Mesodermal cell (in vitro differentiated cells): Measurements from ENCODE around the gene RTBDN.
"Not testable (repeated sequence)": the region's sequence is repeated elsewhere in the genome, so short reads cannot be mapped to it uniquely, and the experiment has no call there.

Experiments used
- H3K27ac ChIP-seq: 2 replicates; pipeline ENCODE4 v1.7.0; 2013; ENCODE audit warnings: mild to moderate bottlenecking, low read depth, low read length, moderate library complexity; ENCODE audit not compliant: severe bottlenecking
- H3K36me3 ChIP-seq: 2 replicates; pipeline ENCODE4 v1.7.1; 2013; ENCODE audit warnings: mild to moderate bottlenecking, low read length, moderate library complexity; ENCODE audit not compliant: control insufficient read depth, insufficient read depth
- H3K4me1 ChIP-seq: one replicate; pipeline ENCODE4 v1.7.1; 2013; ENCODE audit warnings: mild to moderate bottlenecking, low read length; ENCODE audit not compliant: insufficient read depth, control insufficient read depth, poor library complexity, severe bottlenecking
- H3K4me3 ChIP-seq: 2 replicates; pipeline ENCODE4 v1.7.0; 2013; ENCODE audit warnings: low read length, control low read depth, mild to moderate bottlenecking; ENCODE audit not compliant: insufficient read depth, poor library complexity, severe bottlenecking; ENCODE audit errors: extremely low read depth
- H3K9me3 ChIP-seq: 2 replicates; pipeline ENCODE4 v1.7.1; 2013; ENCODE audit warnings: mild to moderate bottlenecking, low read length, moderate library complexity; ENCODE audit not compliant: control insufficient read depth
- WGBS, 2 experiments: methylation state at CpG; one replicate each; pipeline ENCODE4 v1.1.5; 2013; ENCODE audit warnings: missing lambda C conversion rate in 2 of 2; ENCODE audit not compliant: insufficient coverage in 2 of 2; 5-methylcytosine and 5-hydroxymethylcytosine counted together

RTBDN gene

GRCh38 chr19:12815088-12815487, 19.3 kb downstream of the RTBDN start:
- WGBS, 2 experiments, result 91 to 98% methylated on average over 5 of the region's 7 CpGs
- no peaks in the 10 kb centered on the region for H3K4me1 ChIP-seq
- H3K36me3 ChIP-seq, result peaks cover 37% of the 10 kb centered on the region

DNA sequence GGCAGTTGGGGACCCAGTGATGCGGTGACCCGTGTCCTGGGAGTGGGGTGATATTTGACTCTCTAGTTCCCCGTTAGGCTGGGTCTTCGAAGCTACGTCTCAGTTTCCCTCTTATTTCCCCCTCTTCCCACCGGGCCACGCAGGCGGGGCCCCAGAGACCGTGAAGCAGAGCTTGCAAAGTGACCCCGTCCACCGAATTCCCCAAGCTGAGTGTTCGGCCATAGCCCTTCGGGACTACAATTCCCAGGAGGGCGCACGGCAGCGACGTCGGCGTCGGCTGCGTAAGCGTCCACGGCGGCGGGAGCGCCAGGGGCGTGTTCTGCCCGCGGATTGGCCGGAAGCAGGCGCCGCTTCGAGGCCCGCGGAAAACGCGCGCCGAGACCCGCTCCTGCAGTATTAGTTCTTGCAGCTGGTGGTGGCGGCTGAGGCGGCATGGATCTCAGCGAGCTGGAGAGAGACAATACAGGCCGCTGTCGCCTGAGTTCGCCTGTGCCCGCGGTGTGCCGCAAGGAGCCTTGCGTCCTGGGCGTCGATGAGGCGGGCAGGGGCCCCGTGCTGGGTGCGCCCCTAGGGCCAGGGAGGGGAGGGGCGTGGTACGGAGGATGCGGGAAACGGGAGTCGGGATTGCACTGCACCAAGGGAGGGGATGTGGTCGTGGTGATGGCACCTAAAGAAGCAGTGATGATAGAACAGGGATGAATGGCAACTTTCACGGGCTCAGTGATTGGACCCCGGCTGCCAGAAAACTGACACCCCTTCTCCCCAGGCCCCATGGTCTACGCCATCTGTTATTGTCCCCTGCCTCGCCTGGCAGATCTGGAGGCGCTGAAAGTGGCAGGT, 27.9 kb downstream of the RTBDN start, which contains the start of gene RNASEH2A:
Gene RNASEH2A (plus strand): TSS at position 343 of the 840 bp plus-strand sequence. CDS start 90 bp downstream, at position 433.
- H3K27ac ChIP-seq, result peak within 1 kb of the TSS; percentile 29
- WGBS, 2 experiments, result 5% methylated on average over 55 to 62 of the region's 66 CpGs

More at GRCh38 chr19:12815088-12815487, 19.3 kb downstream of the RTBDN start:
- Histone ChIP-seq H3K27ac (no peak overlapping the region), H3K4me3 (no peak overlapping the region), H3K9me3 (no peaks in the 10 kb centered on the region)

DNA sequence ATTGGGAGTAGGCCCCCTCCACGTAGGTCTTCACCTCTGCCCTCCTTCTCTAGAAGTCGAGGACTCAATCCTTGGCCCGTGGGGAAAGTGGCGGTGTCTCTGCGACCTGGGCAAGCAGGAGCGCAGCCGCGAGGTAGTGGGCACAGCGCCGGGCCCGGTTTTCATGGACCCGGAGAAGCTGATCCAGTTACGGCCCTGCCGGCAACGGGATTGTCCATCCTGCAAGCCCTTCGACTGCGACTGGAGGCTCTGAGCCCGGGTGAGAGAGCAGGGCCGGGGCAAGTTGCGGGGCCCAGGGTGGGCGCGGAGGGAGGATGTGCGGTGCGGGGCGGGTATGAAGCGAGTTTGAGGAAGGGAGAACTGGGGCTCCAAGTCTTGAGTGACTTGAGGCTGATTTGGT, 30.3 kb downstream of the RTBDN start:
- H3K36me3 ChIP-seq, result peaks cover 28% of the 10 kb centered on the region
- 93 to 95% methylated on average over 25 to 26 of the region's 26 CpGs for WGBS, 2 experiments
- no peak overlapping the region for H3K27ac ChIP-seq
- no peaks in the 10 kb centered on the region for H3K9me3 ChIP-seq
- H3K4me1 ChIP-seq, result peaks cover 13% of the 10 kb centered on the region
- H3K4me3 ChIP-seq, result no peak overlapping the region

More for the DNA sequence above, 27.9 kb downstream of the RTBDN start, which contains the start of gene RNASEH2A:
- H3K36me3 ChIP-seq, result peaks cover 37% of the 10 kb centered on the region
- no peaks in the 10 kb centered on the region for H3K9me3 ChIP-seq
- H3K4me1 ChIP-seq, result peaks cover 13% of the 10 kb centered on the region
- H3K4me3 ChIP-seq, result peak within 1 kb of the TSS; percentile 79

GRCh38 chr19:12802267-12803106, 31.9 kb downstream of the RTBDN start:
- Histone ChIP-seq H3K9me3 (no peaks in the 10 kb centered on the region), H3K27ac (no peak overlapping the region), H3K4me3 (peak overlapping the region; percentile 84), H3K36me3 (peaks cover 26% of the 10 kb centered on the region), H3K4me1 (peaks cover 13% of the 10 kb centered on the region)
- WGBS, 2 experiments, result 44 to 55% methylated on average over 12 to 17 of the region's 22 CpGs

- Histone ChIP-seq H3K27ac (peak within 1 kb of the TSS; percentile 31), H3K36me3 (peaks cover 22% of the 10 kb centered on the region), H3K4me3 (peak within 1 kb of the TSS; percentile 84), H3K9me3 (no peaks in the 10 kb centered on the region), H3K4me1 (peaks cover 6% of the 10 kb centered on the region)
- 0% methylated on average over 74 to 76 of the region's 78 CpGs for WGBS, 2 experiments
Observed at GRCh38 chr19:12801466-12802266, 32.7 kb downstream of the RTBDN start, which contains the start of the genes PRDX2 and THSD8. PRDX2 (minus strand) TSS chr19:12801800; CDS start chr19:12801261, 539 bp downstream. THSD8 (plus strand) TSS chr19:12802069; CDS start chr19:12802072, 3 bp downstream.

DNA sequence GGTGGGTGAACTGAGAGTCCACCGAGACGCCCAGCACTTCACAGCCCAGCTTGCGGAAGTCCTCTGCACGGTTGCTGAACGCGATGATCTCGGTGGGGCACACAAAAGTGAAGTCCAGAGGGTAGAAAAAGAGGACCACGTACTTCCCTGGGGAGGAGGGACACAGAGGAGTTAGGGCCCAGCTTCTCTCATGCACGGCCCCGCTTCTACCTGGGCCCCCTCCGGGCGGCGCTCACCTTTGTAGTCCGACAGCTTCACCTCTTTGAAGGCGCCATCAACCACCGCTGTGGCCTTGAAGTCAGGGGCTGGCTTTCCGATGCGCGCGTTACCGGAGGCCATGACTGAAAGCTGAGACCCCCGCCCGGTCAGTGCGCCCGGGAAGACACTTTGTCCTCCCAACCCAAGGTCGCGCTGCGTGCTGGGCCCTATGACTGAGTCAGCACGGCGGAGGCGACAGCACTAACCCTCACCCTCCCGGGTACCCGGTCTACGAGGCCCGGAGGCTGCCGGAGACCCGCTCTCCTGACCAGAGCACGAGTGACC, 33.4 kb downstream of the RTBDN start:
- no peaks in the 10 kb centered on the region for H3K9me3 ChIP-seq
- peaks cover 10% of the 10 kb centered on the region for H3K4me1 ChIP-seq
- H3K4me3 ChIP-seq, result peak overlapping the region; percentile 84
- peak overlapping the region; percentile 31 for H3K27ac ChIP-seq
- peaks cover 22% of the 10 kb centered on the region for H3K36me3 ChIP-seq
- WGBS, 2 experiments, result 5 to 8% methylated on average over 35 to 38 of the region's 38 CpGs

GRCh38 chr19:12800466-12800770, 34.0 kb downstream of the RTBDN start:
- H3K27ac ChIP-seq, result no peak overlapping the region
- WGBS, 2 experiments, result 88% methylated on average over 1 of the region's 1 CpG; no CpG with 5 or more reads in 1 of the 2 experiments
- H3K4me3 ChIP-seq, result peak overlapping the region; percentile 84
- no peaks in the 10 kb centered on the region for H3K9me3 ChIP-seq
- H3K4me1 ChIP-seq, result peaks cover 13% of the 10 kb centered on the region
- peaks cover 22% of the 10 kb centered on the region for H3K36me3 ChIP-seq

DNA sequence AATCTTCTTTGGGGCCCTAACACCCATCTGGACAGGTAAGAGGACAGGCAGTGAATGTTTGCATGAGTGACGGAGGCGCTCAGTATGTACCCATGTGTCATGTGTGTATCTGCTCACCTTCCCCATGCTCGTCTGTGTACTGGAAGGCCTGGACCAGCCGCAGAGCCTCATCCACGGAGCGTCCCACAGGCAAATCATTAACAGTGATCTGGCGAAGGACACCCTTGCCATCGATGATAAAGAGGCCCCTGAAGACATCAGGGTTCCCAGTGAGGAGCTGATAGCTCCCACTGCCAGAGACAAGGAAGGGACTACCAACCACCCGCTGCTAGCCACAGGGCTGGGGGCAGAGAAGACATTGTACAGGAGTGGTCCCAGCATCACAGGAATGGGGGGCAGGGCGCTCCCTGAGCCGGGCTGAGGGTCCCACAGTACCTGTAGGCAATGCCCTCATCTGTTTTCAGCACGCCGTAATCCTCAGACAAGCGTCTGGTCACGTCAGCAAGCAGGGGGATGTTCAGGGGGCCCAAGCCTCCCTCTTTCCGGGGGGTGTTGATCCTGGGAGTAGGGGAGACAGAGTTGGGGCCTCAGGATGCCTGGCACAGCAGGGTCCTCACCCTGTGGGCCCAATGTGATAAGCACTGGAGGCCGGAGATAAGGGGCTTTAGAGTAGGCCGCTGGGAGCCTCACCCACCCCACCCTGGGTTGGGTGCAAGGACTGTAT, 34.5 kb downstream of the RTBDN start:
- 93 to 98% methylated on average over 17 to 18 of the region's 18 CpGs for WGBS, 2 experiments
- no peak overlapping the region for H3K27ac ChIP-seq
- H3K36me3 ChIP-seq, result peaks cover 22% of the 10 kb centered on the region
- peaks cover 13% of the 10 kb centered on the region for H3K4me1 ChIP-seq
- H3K4me3 ChIP-seq, result no peak overlapping the region
- H3K9me3 ChIP-seq, result no peaks in the 10 kb centered on the region

DNA sequence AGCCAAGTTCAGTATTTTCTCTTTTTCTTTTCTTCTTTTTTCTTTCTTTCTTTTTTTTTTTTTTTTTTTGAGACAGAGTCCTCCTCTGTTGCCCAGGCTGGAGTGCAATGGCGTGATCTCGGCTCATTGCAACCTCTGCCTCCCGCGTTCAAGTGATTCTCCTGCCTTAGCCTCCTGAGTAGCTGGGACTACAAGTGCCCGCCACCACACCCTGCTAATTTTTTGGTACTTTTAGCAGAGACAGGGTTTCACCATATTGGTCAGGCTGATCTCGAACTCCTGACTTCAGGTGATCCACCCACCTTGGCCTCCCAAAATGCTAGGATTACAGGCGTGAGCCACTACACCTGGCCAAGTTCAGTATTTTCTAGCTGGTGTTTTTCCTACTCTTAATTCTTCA, 36.8 kb downstream of the RTBDN start:
- peaks cover 11% of the 10 kb centered on the region for H3K4me1 ChIP-seq
- not testable (repeated sequence) for H3K27ac ChIP-seq, H3K4me3 ChIP-seq, H3K9me3 ChIP-seq
- H3K36me3 ChIP-seq, result peaks cover 22% of the 10 kb centered on the region
- WGBS, 2 experiments, result 89 to 95% methylated on average over 4 to 7 of the region's 7 CpGs
